Upper lobe of right lung (tissue), 1 donor: ENCODE results near the gene PDE6B. TPM values are rescaled to one million over a fixed set of nuclear protein-coding genes. Genes with fewer than 3 reads are reported as not detected.

Experiments used
- ATAC-seq: fragments of 200-7000 bp; cut with Tn5 transposase; one replicate; pipeline ENCODE4 v1.9.1; 2020; ENCODE audit warnings: mild to moderate bottlenecking, moderate library complexity
- DNase-seq: peaks from one replicate; pipeline ENCODE4 v3.0.0-alpha.2; 2020
- H3K27ac ChIP-seq: fragments of 200-600 bp; one replicate; pipeline ENCODE4 v1.8.0; 2022
- H3K27me3 ChIP-seq: fragments of 200-600 bp; one replicate; pipeline ENCODE4 v1.8.0; 2022; ENCODE audit warnings: mild to moderate bottlenecking
- H3K36me3 ChIP-seq: fragments of 200-600 bp; one replicate; pipeline ENCODE4 v1.8.0; 2022
- H3K4me1 ChIP-seq: fragments of 200-600 bp; one replicate; pipeline ENCODE4 v1.8.0; 2022
- H3K4me3 ChIP-seq: fragments of 200-600 bp; one replicate; pipeline ENCODE4 v1.8.0; 2022; ENCODE audit warnings: mild to moderate bottlenecking
- H3K9me3 ChIP-seq: fragments of 200-600 bp; one replicate; pipeline ENCODE4 v1.8.0; 2022
- intact Hi-C: fragments of 100-400 bp; cut with DNase I; formaldehyde crosslinking; loops from one replicate; pipeline ENCODE4 v1.11.0; 2022
- total RNA-seq: library from RNA; stranded (reverse); fragmentation: NEBNext Ultra II Directional; extraction: Animal tissue kit (Norgen Biotek cat#: 25700); gene quantifications from one replicate; pipeline ENCODE4 v1.2.1, GENCODE V29; 2021
- TF ChIP-seq, protein P1 (sequence below): fragments of 200-600 bp; IDR thresholded peaks from one replicate; pipeline ENCODE4 v1.8.0; 2022; ENCODE audit warnings: antibody characterized with exemption
- donor health status: DM: no; HTN: yes; CAD: no; lungs with severe emphysema.

PDE6B gene
- total RNA-seq, 1 donor from 2014 or later = 9.1 TPM

DNA sequence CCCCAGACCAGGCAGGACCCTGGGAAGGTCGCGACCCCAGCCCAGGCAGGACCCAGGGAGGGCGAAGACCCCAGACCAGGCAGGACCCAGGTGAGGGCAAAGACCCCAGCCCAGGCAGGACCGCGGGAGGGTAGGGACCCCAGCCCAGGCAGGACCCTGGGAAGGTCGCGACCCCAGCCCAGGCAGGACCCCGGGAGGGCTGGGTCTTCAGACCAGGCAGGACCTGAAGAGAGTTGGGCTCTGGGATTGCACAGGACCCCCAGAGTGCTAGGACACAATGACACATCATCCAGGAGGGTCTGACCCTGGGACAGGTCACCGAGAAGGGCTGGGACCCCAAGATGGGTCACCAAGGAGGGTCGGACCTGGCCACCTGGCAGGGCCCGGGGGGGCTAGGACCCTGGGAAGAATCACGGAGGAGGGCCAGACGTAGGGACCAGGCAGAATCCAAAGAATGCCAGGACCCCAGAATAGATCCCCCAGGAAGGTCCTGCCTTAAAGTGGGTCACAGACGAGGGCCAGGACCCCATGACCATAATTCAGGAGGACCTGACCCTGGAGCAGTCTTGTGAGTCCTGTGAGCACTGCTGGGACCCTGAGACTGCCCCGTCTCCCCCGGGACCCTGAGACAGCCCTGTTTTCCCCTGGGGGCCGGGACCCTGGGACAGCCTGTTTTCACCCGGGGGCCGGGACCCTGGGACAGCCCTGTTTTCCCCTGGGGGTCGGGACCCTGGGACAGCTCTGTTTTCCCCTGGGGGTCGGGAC, 81.6 kb downstream of the PDE6B start:
- no peak for DNase-seq
- Histone ChIP-seq H3K9me3 (no peaks in the 10 kb centered on the region), H3K27ac (peak overlapping the region; percentile 3), H3K36me3 (no peaks in the 10 kb centered on the region), H3K27me3 (no peaks in the 10 kb centered on the region), H3K4me3 (peak overlapping the region; percentile 42), H3K4me1 (peaks cover 17% of the 10 kb centered on the region)
- TF ChIP-seq, protein P1, sequence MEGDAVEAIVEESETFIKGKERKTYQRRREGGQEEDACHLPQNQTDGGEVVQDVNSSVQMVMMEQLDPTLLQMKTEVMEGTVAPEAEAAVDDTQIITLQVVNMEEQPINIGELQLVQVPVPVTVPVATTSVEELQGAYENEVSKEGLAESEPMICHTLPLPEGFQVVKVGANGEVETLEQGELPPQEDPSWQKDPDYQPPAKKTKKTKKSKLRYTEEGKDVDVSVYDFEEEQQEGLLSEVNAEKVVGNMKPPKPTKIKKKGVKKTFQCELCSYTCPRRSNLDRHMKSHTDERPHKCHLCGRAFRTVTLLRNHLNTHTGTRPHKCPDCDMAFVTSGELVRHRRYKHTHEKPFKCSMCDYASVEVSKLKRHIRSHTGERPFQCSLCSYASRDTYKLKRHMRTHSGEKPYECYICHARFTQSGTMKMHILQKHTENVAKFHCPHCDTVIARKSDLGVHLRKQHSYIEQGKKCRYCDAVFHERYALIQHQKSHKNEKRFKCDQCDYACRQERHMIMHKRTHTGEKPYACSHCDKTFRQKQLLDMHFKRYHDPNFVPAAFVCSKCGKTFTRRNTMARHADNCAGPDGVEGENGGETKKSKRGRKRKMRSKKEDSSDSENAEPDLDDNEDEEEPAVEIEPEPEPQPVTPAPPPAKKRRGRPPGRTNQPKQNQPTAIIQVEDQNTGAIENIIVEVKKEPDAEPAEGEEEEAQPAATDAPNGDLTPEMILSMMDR = no peak
- no peak for ATAC-seq
- intact Hi-C loops = no loop called here

DNA sequence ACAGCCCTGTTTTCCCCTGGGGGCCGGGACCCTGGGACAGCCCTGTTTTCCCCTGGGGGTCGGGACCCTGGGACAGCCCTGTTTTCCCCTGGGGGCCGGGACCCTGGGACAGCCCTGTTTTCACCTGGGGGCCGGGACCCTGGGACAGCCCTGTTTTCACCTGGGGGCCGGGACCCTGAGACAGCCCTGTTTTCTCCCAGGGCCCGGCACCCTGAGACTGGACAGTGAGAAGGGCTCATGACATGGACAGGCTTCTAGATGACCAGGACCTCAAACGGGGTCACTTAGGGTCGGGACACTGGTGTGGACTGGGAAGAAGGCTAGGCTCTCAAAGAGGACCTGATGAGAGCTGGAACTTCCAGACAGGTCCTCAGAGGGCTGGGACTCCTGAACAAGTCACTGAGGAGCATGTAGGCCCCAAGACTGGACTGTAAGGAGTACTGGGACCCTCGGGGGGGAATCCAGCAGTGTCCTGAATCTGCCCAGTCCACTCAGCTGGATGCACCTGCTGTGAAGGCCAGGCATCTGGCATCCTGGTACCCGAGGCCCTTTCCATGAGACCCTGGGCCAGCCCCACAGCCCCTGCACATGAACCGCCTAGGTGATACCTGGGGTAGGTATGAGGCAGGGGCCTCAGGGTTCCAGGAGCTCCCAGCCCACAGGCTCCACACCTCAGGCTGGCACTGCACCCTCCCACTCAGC, 82.7 kb downstream of the PDE6B start:
- no peak for DNase-seq
- intact Hi-C loops = no loop called here
- Histone ChIP-seq H3K4me3 (no peak overlapping the region), H3K27ac (no peak overlapping the region), H3K4me1 (peaks cover 17% of the 10 kb centered on the region), H3K36me3 (no peaks in the 10 kb centered on the region), H3K9me3 (no peaks in the 10 kb centered on the region), H3K27me3 (no peaks in the 10 kb centered on the region)
- TF ChIP-seq, protein P1 = no peak
- ATAC-seq = no peak

DNA sequence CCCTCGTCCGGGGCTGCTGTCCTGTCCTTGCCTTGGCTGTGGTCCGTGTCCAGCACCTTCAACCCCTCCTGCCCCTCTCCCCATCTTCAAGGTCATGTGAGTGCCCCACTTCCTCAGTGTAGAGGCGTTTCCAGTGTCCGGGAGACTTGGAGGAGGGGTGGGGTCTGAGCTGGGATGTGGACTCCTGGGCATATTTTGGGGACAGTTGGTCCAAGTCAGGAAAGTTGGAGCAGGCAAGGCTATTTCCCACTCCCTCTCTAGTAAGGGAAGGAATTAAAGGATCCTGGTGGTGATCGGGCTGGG, 83.2 kb downstream of the PDE6B start:
- Histone ChIP-seq H3K4me1 (peaks cover 17% of the 10 kb centered on the region), H3K27ac (no peak overlapping the region), H3K4me3 (no peak overlapping the region), H3K9me3 (no peaks in the 10 kb centered on the region), H3K36me3 (no peaks in the 10 kb centered on the region), H3K27me3 (no peaks in the 10 kb centered on the region)
- ATAC-seq (no peak), DNase-seq (no peak)
- TF ChIP-seq, protein P1 = no peak
- intact Hi-C loops = no loop called here

DNA sequence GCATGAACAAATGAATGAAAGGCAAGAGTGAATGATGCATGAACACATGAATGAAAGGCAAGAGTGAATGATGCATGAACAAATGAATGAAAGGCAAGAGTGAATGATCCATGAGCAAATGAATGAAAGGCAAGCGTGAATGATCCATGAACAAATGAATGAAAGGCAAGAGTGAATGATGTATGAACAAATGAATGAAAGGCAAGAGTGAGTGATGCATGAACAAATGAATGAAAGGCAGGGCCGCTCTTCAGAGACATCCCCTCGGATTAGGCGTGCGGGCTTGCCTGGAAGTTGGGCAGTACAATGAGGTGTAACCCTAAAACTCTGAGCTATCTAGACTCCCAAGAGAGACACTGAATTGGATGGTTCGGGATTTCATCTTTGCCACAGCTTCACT, 84.0 kb downstream of the PDE6B start:
- no peak for ATAC-seq
- TF ChIP-seq, protein P1 = no peak
- peaks cover 17% of the 10 kb centered on the region for H3K4me1 ChIP-seq

DNA sequence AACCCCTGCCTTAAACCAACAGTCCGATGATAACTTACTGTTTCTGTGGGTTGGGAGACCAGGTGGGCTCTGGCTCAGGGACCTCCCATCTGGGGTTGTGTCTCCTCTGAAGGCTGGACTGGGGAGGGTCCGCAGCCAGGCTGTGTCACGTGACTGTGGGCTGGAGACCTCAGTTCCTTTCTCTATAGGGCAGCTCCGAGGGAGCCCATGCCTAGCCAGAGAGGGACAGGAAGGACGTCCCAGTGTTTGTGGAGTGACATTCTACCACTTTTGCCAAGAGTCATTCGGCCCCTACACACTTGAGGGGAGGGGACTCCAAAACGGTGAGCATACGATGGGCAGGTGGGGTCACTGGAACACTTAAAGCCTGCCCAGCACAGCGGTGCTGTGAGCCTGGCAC, 84.7 kb downstream of the PDE6B start:
- intact Hi-C loops = no loop called here
- TF ChIP-seq, protein P1 = no peak
- peaks cover 17% of the 10 kb centered on the region for H3K4me1 ChIP-seq
- no peaks in the 10 kb centered on the region for H3K27me3 ChIP-seq
- H3K36me3 ChIP-seq = no peaks in the 10 kb centered on the region
- DNase-seq (no peak), ATAC-seq (no peak)
- no peak overlapping the region for H3K4me3 ChIP-seq
- no peak overlapping the region for H3K27ac ChIP-seq
- H3K9me3 ChIP-seq = no peaks in the 10 kb centered on the region

More for the DNA sequence above, 84.0 kb downstream of the PDE6B start:
- H3K9me3 ChIP-seq = no peaks in the 10 kb centered on the region
- no peak overlapping the region for H3K4me3 ChIP-seq
- H3K27me3 ChIP-seq = no peaks in the 10 kb centered on the region
- no peak overlapping the region for H3K27ac ChIP-seq
- DNase-seq = no peak
- H3K36me3 ChIP-seq = no peaks in the 10 kb centered on the region
- intact Hi-C loops = no loop called here
